ENCODE data around the gene TFAP2A.

Gene TFAP2A

GRCh38 chr6:10425975-10426780 is 11.3 kb upstream of the TFAP2A start:
- no peak for DNase-seq

- DNase-seq = no peak
Measured at GRCh38 chr6:10425176-10425974, 10.5 kb upstream of the TFAP2A start.

- DNase-seq = peak; percentile 21
Measured at GRCh38 chr6:10424040-10424439, 9.2 kb upstream of the TFAP2A start.

- DNase-seq = no peak
Measured at GRCh38 chr6:10422737-10423034, 7.8 kb upstream of the TFAP2A start.

GRCh38 chr6:10421921-10422736 is 7.3 kb upstream of the TFAP2A start:
- DNase-seq = no peak

GRCh38 chr6:10421158-10421920 is 6.5 kb upstream of the TFAP2A start:
- no peak for DNase-seq

GRCh38 chr6:10420546-10421157 is 5.8 kb upstream of the TFAP2A start:
- DNase-seq = no peak

- no peak for DNase-seq
Measured at GRCh38 chr6:10419749-10420545, 5.1 kb upstream of the TFAP2A start.

GRCh38 chr6:10418862-10419748 is 4.2 kb upstream of the TFAP2A start:
- no peak for DNase-seq

- no peak for DNase-seq
Measured at GRCh38 chr6:10418361-10418861, 3.5 kb upstream of the TFAP2A start.

GRCh38 chr6:10417681-10418104 is 2.8 kb upstream of the TFAP2A start:
- no peak for DNase-seq

- DNase-seq = no peak
Measured at GRCh38 chr6:10416863-10417641, 2.2 kb upstream of the TFAP2A start.

- DNase-seq = no peak
Measured at GRCh38 chr6:10416516-10416862, 1.6 kb upstream of the TFAP2A start.

GRCh38 chr6:10415617-10416480 is 975 bp upstream of the TFAP2A start:
- no peak for DNase-seq

GRCh38 chr6:10413850-10414738 is 780 bp downstream of the TFAP2A start:
- DNase-seq = peak; percentile 32

- no peak for DNase-seq
Measured at GRCh38 chr6:10413262-10413849, 1.5 kb downstream of the TFAP2A start.

All from NCI-H345 (cell line).